K562 (cell line): ENCODE results near the gene CCDC116. TPM values are rescaled to one million over a fixed set of nuclear protein-coding genes. Genes with fewer than 3 reads are reported as not detected.

Source experiments
- BACH1 ChIP-seq: fragments of 200-800 bp; sonication (Bioruptor generic); IDR thresholded peaks from 2 replicates; pipeline ENCODE4 v1.6.1; 2016; ENCODE audit warnings: missing genetic modification characterization, missing compliant biosample characterization
- CHD2 ChIP-seq: IDR thresholded peaks from 2 replicates; pipeline ENCODE4 v1.6.1; 2011; ENCODE audit warnings: low read depth, low read length
- LARP7 ChIP-seq: fragments of 450-650 bp; IDR thresholded peaks from 2 replicates; pipeline ENCODE4 v1.6.1; 2016
- SMARCB1 ChIP-seq: IDR thresholded peaks from 2 replicates; pipeline ENCODE4 v1.6.1; 2011; ENCODE audit warnings: improper control_type of control experiment, low read depth; ENCODE audit not compliant: insufficient read length
- ZNF197 ChIP-seq: fragments of 200-800 bp; sonication (Bioruptor generic); IDR thresholded peaks from 2 replicates; pipeline ENCODE4 v1.6.1; 2016; ENCODE audit warnings: low read depth, missing genetic modification characterization, missing compliant biosample characterization
- ZNF436 ChIP-seq: fragments of 250-450, 450-650 bp; sonication (Bioruptor Pico); formaldehyde crosslinking; IDR thresholded peaks from 2 replicates; pipeline ENCODE4 v1.7.0; 2020; ENCODE audit warnings: mild to moderate bottlenecking
- polyA plus RNA-seq, 8 experiments: library from polyadenylated mRNA; depleted of rRNA in 4 of 8; stranded (reverse) in 5 of 8; unstranded in 3 of 8; fragments of >200 nt; fragmentation: Nextera tagmentation in 2 of 8; fragmentation: Illumina TruSeq in 1 of 8; extraction: Ambion mirVana in 2 of 8; extraction: Trizol in 1 of 8; gene quantifications; 2 replicates each; pipeline versions ENCODE4 v1.2.1 to v1.2.3, GENCODE V29; 2011 to 2014; ENCODE audit warnings: inconsistent platforms in 1 of 8, missing spikeins in 1 of 8
- total RNA-seq, 7 experiments: library from RNA; depleted of rRNA in 6 of 7; stranded (reverse); fragments of >200 nt in 6 of 7; fragmentation: Illumina TruSeq in 2 of 7; extraction: Trizol in 2 of 7; gene quantifications; 2 replicates each; pipeline versions ENCODE4 v1.2.1 to v1.2.3, GENCODE V29; 2011 to 2021; ENCODE audit warnings: low replicate concordance in 1 of 7
- TF ChIP-seq, protein P1 (sequence below): fragments of 250-450 bp; sonication (Bioruptor Pico); IDR thresholded peaks from 2 replicates; pipeline ENCODE4 v1.5.0; 2021
- TF ChIP-seq, protein P2 (sequence below): sonication (generic); formaldehyde crosslinking; IDR thresholded peaks from 2 replicates; pipeline ENCODE4 v1.8.1; 2023; ENCODE audit warnings: mild to moderate bottlenecking, missing genetic modification reagents

The CCDC116 gene
- total and polyA plus RNA-seq, 9 of the 15 experiments (the other 6 are each of a cell fraction or from before 2014, with no cell fraction given): 1.6 to 11.3 (median 4.7) TPM

DNA sequence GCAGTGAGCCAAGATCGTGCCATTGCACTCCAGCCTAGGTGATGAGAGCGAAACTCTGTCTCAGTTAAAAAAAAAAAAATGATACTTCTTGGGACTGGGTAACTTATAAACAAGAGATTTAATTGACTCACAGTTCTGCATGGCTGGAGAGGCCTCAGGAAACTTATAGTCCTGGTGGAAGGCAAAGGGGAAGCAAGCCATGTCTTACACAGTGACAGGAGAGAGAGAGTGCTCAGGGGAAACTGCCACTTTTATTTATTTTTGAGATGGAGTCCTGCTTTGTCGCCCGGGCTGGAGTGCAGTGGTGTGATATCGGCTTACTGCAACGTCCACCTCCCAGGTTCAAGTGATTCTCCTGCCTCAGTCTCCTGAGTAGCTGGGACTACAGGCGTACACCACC lies 17.7 kb downstream of the CCDC116 start (continued):
- TF ChIP-seq, protein P1, sequence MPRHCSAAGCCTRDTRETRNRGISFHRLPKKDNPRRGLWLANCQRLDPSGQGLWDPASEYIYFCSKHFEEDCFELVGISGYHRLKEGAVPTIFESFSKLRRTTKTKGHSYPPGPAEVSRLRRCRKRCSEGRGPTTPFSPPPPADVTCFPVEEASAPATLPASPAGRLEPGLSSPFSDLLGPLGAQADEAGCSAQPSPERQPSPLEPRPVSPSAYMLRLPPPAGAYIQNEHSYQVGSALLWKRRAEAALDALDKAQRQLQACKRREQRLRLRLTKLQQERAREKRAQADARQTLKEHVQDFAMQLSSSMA (CRISPR knock-in tag): no peak
- no peak for TF ChIP-seq ZNF197 (CRISPR knock-in tag)
- no peak for TF ChIP-seq LARP7
- no peak for TF ChIP-seq ZNF436
- TF ChIP-seq, protein P2, sequence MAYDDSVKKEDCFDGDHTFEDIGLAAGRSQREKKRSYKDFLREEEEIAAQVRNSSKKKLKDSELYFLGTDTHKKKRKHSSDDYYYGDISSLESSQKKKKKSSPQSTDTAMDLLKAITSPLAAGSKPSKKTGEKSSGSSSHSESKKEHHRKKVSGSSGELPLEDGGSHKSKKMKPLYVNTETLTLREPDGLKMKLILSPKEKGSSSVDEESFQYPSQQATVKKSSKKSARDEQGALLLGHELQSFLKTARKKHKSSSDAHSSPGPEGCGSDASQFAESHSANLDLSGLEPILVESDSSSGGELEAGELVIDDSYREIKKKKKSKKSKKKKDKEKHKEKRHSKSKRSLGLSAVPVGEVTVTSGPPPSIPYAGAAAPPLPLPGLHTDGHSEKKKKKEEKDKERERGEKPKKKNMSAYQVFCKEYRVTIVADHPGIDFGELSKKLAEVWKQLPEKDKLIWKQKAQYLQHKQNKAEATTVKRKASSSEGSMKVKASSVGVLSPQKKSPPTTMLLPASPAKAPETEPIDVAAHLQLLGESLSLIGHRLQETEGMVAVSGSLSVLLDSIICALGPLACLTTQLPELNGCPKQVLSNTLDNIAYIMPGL (CRISPR knock-in tag): 0 out of 2 replicates have a peak, but pooled peaks have one; percentile 53
- TF ChIP-seq BACH1 (tag): no peak
- TF ChIP-seq CHD2: peak; percentile 30; the same call in 1 of the 2 replicates
- no peak for TF ChIP-seq SMARCB1
